IMR-90 (cell line): Measurements from ENCODE around the gene MROH7.

Source experiments
- CTCF ChIP-seq: conservative IDR thresholded peaks from 2 replicates; pipeline ENCODE4 v1.5.1; 2012; ENCODE audit warnings: mild to moderate bottlenecking, low read depth, low read length, improper control_type of control experiment
- POLR2A ChIP-seq: IDR thresholded peaks from 2 replicates; pipeline ENCODE4 v1.6.1; 2012; ENCODE audit warnings: mild to moderate bottlenecking, low read depth, low read length

- TF ChIP-seq CTCF = no peak
- TF ChIP-seq POLR2A = no peak
These were observed 27.6 kb upstream of the MROH7 start for GRCh38 chr1:54614024-54614423.
